ENCODE measurements around the gene ANGPT4.
"Not testable (repeated sequence)": the region's sequence is repeated elsewhere in the genome, so short reads cannot be mapped to it uniquely, and the experiment has no call there.

The ANGPT4 gene

DNA sequence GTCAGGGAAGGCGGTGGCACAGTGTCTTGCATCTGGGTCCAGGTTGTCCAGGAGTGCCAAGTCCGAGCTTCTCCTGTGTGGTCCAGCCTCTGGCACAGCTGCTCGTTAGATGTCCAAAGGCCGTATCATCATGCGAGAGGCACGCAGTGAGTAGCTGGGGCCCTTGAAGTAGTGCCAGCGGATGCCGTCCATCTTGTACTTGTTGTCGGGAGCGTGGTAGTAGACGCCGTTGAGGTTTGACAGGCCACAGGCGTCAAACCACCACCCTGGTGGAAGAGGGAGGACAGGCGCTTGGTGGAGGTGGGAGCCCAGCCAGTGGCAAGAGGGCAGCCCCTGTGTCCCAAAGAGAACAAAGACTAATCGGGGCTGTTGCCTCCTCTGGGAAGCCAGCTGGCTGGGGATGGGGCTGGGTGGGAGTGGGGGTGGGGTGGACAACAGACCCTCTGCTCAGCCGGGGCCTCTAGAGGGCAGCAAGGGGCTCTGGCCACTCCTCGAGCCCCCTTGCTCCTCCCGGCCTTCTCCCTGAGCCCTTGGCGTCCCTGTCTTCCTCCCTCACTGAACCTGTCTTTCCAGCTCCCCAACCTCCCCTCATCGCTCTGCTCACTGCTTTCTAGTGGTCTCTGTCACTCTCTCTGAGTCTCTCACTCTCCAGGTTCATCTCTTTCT is 43.1 kb downstream of the ANGPT4 start:
- no peak for DNase-seq

DNA sequence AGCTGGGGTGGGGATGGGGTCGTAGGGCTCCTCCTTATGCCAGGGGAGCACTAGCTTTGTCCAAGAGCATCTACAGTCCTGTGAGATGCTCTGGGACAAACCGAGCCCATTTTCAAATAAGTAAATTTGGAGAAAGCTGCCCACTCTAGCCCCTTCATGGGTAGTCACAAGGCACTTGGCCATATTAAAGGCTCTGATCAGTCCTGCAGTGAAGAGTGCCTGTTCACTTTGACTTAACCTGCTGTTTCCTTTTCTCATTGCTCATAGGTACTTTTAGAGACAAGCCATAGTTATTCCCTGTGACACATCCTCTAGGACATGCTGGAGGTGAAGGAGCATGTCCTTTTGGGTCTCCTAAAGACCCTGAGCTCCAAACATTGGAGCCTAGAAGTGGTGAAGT is 44.2 kb downstream of the ANGPT4 start:
- DNase-seq: no peak

DNA sequence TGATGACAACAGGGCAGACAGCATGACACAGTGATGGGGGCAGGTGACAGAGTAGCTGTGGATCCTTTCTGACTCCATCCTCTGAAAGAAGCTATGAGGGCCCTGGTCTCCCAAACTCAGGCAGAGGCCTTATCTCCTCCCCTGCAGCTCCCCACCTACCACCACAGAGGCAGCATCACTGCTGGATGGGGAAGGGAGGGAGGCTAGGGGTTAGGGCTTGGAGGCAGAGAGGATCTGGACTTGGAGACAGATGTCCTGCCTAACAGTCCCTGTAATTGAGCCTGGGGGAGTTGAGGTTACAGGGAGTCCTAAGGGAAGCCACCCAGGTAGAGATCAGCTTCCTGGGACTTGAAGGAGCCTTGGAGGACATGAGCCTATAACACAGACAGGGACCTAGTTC is 44.7 kb downstream of the ANGPT4 start:
- no peak for DNase-seq

DNA sequence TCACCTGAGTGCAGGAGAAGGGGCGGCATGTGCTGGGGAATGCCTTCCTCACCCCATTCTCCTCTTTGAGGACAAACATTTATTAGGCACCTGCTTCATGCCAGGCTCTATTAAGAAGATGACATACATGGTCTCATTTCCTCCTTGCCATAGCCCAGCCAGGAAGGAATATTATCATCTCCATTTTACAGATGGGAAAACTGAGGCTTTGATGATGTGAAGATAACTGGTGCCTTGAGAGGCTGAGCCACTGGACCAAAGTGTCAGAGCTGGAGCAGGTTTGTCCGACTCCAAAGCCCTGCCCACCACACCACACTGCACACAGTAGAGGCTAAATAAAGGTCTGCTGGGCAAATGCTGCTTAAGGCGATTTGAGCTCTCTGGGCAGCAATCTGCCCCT is 45.4 kb downstream of the ANGPT4 start:
- DNase-seq: no peak

DNA sequence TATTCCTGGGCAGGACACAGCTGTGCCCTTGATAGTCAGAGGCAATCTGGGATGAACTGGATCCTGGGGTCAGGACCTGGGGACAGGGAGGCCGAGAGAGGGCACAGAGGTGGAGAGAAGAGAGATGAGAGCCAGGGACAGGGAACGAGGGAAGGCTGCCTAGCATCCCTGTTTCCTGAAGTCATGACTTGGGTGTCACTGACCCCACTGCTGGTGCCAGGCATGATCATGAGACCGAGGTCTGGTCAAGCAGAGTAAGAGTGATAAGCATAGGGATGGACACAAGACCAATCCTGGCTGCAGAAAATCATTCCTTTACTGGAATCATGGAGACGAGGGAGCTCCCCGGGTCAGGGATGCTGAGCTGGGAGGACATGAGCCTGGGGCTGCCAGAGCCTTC is 46.5 kb downstream of the ANGPT4 start:
- no peak for DNase-seq

DNA sequence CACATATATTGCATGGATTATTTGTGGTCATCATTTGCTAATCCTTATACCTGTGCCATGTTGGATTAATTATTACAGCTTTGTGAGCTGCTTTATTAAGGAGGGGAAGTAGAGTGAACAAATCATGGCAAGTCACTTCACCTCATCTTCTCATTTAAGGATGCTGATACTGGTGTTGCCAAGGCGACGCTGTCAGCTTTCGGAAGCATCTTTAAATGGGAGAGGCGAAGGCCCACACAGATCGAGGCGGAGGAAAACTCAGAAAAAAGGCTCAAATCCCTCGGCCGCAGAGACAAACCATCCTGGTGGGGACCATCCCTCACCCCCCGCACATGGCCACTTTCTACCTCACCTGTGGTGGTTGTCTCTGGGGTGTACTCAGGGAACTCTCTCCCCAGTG is 47.9 kb downstream of the ANGPT4 start:
- DNase-seq: no peak

DNA sequence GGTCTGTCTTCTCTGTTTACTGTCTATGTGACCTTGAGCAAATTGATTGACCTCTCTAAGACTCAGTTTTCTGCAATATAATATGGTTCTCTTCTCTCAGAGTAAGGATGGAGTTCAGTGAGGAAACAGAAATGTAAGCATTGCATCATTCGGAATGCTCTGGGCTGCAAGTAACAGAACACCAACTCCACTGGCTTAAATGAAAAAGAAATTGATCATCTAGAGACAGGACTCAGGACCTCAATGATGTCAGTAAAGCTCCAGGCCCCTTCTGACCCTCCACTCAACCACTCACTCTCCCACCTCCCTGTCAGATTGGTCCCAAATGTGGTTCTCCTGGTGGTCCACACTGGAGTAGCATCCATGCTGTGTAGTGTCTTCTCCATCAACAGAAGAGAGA is 50.7 kb downstream of the ANGPT4 start:
- no peak for DNase-seq

DNA sequence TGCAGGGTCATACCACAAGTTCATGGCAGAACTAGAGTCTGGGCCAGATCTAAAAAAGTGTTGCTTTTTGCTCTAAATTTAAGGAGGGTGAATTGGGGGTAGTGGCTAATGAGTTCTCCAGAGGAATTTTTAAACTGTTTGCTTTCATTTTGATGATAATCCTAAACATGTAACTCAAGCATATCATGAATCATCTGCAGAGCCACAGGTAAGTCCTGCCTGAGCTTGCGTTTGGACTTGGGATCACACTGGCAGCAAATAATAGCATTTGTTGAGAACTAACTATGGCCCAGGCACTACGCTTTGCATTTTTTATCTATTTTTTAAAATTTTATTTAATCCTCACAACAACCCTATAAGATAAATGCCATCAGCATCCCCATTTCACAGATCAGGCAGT is 55.2 kb downstream of the ANGPT4 start:
- DNase-seq: no peak

DNA sequence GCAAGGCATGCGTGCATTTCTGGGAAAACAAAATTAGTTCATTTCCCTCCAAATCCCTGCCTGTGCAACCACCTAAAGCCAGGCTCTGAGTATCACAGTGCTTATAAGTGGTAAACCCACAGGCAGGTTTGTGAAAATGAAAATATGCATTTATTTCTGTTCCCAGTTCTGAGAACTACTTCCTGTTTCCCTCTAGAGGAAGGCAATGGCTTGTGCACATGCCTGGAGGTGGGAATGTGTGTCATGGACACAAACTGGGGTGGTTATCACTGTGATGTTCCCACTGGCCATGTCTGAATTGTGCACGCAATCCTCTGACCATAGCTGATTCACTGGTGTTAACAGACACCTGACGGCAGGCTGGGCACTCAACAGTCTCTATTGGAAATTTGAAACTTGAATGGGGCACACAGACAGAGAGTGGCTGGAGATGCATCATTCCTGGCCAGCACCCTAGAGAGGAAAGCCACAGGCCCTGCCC is 56.3 kb downstream of the ANGPT4 start:
- DNase-seq: no peak

DNA sequence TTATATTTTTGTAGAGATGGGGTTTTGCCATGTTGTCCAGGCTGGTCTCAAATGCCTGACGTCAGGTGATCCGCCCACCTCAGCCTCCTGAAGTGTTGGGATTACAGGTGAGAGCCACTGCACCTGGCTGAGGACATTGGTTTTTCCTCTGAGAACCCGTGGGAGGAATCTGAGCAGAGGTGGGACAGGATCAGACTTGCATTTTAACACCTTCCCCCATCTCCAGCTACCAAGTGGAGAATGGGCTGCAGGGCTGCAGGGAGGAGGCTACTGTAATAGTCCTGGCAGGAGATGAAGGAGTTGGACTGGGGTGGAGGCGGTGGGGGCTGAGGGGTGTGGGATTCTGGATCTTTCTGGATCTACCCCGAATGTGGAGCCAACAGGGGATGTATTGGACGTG is 58.1 kb downstream of the ANGPT4 start:
- DNase-seq: no peak

DNA sequence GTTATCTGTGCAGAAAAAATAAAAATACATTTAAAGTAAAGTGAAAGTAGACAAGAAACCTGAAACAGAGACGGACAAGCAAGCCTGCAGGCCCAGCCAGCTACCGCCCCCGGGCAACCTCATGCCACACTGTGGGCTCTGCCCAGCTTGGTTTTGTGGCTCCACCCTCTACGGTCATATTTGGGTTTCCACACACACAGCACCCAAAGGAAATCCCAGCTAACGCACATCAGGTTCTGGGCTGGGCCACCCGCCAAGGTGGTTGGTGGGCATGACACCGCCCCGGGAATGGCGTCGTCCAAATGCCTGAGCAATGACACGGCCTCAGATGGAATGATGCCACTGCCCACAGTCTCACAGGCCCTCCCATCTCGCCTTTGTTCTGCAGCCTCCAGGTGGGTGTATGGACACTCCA is 59.8 kb downstream of the ANGPT4 start:
- DNase-seq: peak; percentile 50 to 67

DNA sequence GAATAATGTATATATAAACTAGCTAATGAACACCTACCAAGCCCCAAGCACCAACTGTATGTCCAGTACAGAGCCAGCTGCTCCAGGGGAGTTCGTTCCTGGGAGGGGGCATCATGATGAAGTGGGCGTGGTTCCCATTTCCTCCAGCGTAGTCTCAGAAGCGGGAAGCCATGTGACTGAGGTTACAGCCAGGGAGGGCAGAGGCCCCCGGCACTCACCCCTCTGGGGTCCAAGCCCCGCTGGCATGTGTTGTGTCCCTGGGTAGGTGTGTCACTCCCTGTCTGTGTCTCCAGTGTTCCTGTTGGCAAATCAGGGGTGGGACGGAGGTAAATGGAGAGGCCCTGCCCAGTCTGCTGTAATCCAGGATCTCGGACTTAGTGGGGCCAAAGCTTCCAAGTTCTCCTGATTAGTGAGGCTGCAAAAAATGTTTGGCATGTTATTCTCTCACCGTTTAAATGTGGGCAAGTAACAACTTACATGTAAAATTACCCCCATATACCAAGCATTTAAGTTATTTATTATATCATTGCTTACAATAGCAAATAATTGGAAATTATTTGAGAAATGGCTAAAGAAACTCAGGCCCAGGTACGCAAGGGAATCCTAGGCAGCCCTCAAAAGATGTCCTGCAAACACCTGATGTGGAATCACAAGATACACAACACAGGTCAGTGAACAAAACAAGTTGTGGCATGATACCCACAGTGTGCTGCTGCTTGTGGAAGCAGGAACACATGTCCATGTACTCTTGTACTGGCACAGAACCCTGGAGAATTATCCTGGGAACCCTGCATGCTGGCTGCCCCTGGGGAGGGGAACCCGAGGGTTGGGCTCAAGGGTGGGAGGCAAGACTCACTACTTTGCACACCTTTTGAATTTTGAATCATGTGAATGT is 60.4 kb downstream of the ANGPT4 start:
- DNase-seq: no peak

DNA sequence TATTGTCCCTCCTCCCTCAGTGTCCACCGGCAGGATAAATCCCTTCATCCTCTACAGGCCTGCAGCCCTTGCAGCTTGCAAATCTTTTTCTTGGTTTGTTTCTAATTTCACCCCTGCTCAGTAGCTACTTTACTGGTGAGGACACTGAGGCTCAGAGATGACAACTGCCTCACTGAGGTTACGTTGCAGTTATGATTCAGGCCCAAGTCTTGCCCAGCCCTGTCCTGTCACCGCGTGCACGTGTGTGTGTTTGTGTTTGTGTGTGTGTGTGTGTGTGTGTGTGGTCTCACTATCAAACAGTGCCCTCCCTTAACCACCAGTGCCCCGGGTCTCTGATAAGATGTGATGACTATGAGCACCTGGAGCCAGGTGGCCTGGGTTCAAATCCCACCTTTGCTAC is 61.5 kb downstream of the ANGPT4 start:
- no peak for DNase-seq

DNA sequence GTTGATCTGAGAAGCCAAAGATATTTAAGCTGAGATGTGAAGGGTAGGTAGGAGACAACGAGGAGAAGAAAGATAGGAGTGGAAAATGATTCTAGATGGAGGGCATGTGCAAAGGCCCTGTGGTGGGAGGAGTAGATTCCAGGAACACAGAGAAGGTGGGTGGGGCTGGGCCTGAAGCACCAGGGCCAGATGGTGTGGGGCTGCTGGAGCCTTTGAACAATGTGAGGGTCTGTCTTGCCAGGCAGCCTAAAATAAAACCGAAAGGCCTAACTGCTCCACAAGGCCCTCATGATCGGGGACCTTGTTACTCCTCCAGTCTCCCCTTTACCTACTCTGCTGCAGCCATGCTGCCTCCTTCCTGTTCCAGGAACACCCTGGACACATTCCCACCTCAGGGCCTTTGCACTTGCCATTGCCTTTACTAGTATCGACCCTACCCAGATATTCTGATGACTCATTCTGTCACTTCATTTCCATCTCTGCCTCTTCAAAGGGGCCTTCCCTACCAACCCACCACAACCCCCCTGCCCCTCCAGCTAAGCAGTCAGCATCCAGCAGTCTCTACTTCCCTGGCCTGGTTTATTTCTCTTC is 62.6 kb downstream of the ANGPT4 start:
- no peak for DNase-seq

DNA sequence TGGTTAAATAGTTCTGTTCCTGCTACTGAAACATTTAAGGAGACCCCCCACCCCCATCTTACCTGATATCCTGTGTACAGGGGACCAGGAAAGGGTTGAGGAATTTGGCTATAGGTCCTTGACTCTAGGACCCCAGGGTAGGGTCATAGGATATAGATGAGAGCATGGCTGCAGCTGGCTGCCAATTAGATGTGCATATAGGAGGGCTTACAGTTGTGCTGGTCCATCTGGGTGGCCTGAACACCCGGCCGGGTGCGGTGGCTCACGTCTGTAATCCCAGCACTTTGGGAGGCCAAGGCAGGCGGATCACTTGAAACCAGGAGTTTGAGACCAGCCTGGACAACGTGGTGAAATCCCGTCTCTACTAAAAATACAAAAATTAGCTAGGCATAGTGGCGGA is 67.4 kb downstream of the ANGPT4 start:
- DNase-seq: not testable (repeated sequence)

DNA sequence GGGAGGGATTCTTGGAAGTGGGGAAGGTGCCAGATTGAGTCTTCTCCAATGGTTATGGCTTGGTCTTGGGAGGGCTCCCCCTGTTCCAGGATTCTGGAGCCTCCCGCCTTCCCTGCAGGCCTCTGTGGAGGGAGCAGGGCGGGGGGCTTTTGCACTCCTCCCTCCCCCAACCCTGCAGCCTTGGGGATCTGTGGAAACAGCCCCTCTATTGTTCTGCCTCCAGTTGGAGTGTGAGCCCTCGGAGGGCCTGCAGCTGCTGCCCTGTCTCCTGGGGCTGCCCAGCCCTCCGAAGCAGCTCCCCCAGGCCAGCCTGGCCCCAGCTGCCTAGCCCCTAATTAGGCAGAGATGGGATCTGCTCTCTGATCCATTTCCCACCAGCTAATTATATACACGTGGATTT is 67.9 kb downstream of the ANGPT4 start:
- DNase-seq: no peak

DNA sequence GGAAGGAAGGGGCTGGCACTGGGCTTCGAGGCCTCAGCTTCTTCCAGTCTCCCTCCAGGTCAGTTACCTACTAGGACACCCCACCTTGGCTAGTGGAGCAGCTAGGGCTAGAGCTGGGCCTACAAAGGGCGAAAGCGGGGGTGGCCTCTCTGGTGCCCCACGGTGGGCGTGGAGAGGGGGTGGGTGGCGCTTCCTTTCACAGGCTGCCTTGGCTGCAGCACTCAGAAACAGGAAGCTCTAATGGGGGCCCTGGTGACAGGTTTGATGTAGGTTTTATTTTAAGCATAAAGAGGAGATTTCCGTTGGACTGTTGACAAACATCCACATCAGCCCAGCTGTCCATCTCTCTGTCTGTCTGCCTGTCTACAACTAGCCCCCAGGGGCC is 69.2 kb downstream of the ANGPT4 start:
- DNase-seq: peak; percentile 53 to 56

DNA sequence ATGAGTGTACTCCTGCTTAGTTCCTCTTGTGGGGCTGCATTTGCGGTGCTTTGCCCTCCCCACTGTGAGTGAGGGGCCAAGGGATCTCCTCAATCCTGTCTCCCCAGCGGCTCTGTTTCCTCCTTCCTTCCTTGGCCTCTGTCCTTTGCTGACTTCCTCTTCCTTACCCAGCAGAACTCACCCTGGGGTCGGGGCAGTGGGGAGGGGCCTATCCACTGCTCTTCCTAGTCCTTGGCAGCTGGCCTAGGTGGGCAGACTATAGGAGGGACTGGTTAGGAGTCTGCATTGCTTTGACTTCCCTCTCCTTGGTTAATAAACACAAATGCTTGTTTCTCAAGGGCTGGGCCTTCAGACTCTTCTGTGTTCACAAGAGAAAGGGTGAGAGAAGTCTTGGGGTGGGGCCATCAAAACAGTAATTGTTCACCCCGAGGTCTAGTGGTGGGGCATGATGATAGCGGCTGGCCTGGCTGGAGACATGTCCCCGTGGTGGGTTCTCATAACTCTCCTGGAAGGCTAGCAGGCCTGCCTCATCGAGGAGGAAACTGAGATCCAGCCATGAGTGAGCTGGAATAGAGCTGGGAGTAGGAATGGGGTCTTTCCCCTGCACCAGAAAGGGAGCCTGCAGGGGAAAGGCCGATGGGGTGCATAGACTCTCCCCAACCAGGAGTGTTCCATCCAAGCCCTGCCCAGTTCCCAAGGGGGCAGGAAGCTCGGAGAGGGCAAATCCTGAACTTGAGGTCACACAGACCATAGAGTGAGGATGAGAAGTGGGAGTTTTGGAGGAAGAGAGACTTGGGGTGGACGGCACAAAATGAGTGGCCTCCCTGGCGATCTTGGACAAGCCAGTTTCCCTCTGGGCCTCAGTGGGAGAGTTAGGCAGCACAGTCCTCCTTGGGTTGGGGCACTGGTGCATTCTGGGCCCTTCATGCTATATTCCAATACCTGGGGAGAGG is 69.9 kb downstream of the ANGPT4 start:
- DNase-seq: no peak

DNA sequence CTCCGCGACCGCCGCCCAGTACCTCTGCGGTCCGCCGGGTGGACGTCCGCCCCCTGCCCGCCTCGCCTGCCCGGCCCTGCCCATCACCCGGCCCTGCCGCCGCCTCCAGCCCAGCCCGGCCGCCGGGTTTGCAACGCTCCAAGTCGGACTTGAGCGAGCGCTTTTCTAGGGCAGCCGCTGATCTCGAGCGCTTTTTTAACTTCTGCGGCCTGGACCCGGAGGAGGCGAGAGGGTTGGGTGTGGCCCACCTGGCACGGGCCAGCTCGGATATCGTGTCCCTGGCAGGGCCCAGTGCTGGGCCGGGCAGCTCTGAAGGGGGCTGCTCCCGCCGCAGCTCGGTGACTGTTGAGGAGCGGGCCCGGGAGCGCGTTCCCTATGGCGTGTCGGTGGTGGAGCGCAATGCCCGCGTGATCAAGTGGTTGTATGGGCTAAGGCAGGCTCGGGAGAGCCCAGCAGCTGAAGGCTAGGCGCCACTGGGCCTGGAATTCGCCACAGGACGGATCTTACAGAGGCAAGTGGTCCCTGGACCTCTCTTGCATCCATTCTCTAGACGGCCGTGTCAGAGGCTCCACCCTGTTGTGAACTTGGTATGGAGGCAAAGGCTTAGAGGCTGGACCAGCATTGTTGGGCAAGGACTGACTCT is 70.8 kb downstream of the ANGPT4 start:
- DNase-seq: no peak

DNA sequence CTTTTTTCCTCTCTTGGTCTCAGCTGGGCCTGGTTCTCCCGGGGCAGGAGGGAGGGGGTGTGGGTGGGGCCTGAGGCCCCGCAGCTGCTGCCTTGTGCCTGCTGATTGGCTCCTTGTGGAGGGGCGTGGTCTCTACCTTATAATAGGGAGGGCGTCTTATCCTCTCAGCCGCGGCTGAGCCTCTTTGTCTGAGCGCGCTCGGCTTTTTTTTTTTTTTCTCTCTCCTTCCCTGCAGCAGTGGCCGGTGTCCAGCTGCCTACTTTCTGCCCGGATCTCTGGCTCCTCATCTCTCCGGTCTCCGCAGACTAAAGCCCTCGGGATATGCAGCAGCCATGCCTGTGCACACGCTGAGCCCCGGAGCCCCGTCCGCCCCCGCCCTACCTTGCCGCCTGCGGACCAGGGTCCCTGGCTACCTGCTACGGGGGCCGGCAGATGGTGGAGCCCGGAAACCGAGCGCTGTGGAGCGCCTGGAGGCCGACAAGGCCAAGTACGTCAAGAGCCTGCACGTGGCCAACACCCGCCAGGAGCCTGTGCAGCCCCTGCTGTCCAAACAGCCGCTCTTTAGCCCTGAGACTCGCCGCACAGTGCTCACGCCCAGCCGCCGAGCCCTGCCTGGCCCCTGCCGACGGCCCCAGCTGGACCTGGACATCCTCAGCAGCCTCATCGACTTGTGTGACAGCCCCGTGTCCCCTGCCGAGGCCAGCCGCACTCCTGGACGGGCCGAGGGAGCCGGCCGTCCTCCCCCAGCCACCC is 71.5 kb downstream of the ANGPT4 start:
- peak; percentile 89 to 90 for DNase-seq

DNA sequence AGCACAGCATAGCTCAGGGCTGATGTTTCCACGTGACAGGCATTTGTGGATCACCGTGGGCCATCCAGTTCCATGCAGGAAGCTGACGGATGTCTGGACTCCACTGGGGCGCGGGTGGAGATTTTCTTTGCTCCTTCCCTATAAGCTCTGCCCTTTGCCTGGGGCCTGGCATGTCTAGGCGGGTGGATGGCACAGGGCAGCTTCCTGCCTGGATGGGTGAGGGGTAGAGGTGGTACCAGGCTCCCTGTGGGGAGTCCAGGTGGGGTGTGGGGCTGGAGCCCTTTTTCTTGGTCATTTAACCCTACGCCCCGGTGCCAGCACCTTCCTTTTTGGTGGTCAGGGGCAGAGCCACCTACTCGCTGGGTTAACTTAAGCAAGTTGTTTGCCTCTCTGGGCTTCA is 72.2 kb downstream of the ANGPT4 start:
- no peak for DNase-seq

DNA sequence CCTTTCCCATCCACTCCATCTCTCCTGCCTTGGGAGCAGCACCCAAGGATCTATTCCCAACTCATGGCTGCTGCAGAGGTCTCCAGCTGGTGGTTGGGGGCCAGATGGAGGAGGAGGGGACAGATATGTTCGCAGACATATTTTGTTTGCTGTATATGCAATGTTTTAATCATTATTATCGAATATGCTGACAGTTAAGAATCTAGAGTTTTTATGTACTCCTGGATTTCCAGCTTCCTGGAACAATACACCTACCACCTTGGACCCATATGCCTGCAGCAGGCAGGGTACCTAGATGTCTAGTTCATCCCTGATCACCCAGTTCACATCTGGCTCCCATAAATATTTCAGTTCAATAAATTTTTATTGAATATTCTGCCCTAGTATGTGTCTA is 73.6 kb downstream of the ANGPT4 start:
- no peak for DNase-seq
